NCI-H2196 (cell line): ENCODE measurements around the gene CHST15.
"Not testable (repeated sequence)": the region's sequence is repeated elsewhere in the genome, so short reads cannot be mapped to it uniquely, and the experiment has no call there.

Experiments used
- DNase-seq: peaks from one replicate; lab custom pipeline; 2025; ENCODE audit not compliant: unreplicated experiment; lab: John Stamatoyannopoulos, UW

CHST15 gene

DNA sequence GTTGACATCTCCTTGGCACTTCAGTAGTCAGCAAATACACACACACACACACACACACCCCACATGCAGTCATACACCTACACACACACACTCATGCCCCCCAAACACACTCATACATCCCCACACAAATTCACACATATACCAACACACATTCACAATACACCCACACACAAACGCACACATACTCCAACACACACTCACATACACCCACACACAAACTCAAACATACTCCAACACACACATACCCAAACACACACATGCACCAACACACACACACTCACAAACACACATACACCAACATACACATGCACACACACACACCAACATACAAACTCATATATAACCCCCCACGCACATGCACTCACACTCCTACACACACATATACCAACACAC is 31.4 kb upstream of the CHST15 start:
- DNase-seq, result no peak

DNA sequence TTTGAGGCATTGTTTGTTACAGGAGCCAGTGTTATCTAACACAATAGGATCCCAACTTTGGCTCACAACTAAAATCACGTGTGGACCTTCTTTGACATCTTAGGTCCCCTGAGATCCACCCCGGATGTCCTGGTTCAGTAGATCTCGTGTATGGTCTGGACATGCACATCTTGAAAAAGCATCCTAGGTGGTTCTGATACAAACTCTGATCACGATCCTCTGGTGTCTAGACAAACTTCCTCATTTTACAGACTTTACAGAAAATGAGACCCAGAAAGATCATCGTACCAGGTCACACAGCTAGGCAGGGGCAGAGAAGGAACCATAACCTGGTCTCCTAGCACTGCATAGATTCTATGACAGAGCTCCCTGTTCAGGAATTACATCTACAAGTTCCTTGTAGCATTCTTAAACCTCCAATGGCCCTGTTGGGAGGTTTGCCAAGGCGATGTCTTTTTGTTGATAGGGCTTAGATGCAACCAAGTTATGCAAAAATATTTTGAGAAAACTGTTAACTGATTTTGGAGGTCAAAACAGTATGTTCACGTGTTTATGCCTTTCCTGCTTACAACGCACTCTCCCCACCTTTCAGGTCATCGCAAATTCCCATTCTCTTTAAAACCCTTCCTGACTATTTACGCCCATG is 30.8 kb upstream of the CHST15 start:
- DNase-seq, result no peak

DNA sequence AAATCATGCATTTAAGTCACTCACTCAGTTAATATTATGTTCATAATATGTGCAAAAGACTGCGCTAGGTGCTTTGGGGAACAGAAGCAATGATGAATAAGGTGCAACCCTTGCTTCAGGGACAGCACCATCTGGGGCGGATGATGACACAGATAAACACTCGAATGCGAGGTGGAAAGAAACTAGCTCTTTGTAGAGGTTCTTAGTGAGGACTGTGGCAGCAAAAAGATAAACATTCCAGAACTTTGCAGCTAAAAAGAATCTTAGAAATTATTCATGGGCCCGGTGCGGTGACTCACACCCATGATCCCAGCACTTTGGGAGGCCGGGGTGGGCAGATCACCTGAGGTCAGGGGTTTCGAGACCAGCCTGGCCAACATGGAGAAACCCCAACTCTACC is 29.8 kb upstream of the CHST15 start:
- no peak for DNase-seq

DNA sequence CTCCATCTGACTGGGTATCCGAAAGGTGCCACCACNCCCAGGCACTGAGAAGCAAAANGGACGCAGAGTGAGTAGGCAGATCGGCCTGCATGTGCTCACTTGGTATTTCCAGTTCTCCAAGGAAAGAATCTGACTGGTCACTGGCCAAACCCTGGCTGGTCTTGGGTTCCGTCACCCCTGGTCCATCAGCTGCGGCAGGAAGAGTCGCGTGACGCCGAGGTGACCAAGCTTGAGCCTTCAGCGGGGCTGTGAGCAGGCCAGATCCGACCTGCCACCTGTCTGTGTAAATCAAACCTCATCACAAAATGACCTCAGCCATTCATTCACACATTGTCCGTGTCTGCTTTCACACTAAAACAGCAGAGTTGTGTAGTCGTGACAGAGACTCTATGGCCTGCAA is 28.8 kb upstream of the CHST15 start:
- DNase-seq, result no peak

DNA sequence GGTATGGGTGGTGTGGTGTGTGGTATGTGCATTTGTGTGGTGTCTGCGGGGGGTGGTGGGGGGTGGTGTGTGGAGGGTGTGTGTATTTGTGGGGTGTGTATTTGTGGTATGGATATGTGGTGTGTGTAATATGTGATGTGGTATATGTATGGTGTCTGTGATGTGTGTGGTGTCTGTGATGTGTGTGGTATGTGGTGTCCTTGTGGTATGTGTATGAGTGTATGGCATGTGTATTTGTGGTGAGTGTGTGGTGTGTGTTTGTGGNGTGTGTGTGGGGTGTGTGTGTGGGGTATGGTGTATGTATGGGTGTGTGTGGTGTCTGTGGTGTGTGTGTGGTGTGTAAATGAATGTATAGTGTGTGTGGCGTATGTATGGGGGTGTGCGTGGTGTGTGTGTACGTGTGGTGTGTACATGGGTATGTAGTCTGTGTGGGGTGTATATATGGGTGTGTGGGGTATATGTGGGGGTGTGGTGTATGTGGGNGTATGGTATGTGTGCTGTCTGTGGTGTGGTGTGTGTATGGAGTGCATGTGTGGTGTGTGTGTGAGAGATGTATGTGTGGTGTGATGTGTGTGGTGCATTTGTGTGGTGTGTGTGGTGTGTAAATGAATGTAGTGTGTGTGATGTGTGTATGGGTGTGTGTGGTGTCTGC is 27.1 kb upstream of the CHST15 start:
- no peak for DNase-seq

DNA sequence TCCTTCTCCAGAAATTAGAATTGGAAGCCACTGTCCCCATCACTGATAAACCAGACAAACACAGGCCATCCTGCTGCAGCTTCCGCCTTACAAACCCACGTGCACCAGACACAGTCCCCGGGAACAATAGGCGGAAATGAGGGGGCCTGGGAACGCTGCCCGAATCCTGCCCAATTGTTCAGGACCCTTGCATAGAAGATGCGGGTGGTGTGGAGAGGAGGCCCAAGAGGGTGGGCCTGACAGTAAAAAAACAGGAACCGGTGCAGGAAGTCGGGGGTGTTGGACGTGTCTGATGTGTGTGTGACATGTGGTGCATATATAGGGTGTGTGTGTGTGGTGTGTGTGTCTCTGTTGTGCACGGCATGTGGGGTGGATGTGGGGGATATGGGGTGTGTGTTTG is 26.5 kb upstream of the CHST15 start:
- DNase-seq, result no peak

DNA sequence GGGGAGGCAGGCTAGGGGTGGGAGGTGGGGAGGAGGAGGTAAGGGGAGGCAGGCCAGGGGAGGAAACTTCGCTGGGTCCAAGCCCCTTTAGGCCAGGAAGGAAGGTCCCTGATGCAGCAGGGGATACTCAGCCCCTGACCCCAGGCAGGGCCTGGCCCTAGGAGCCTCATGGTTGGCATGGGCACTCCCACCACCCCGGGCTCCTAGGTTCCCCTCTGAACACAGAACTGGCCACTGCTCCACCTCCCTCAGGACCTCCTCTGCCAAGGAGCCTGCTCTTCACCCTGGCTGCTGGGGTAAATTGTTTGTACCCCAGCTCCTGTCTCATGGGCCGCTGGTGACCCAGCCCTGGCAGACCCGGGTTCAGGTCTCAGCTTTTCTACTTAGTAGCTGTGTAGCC is 25.8 kb upstream of the CHST15 start:
- no peak for DNase-seq

DNA sequence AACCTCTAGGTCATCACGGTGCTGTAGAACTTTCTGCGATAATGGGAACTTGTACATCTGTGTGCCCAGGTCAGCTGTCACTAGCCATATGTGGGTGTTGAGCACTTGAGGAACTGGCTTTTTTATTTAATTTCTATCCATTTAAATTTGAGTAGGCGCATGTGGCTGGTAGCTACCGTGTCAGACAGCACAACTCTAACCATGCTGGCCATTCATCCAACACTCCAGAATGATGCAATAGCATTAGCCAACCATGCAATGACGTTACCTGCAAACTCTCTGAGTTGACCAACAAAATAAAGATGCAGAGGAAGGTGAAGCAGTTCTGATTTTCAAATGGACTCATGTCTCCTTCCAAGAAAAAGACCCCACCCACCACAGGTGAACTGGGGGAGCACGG is 24.4 kb upstream of the CHST15 start:
- no peak for DNase-seq

DNA sequence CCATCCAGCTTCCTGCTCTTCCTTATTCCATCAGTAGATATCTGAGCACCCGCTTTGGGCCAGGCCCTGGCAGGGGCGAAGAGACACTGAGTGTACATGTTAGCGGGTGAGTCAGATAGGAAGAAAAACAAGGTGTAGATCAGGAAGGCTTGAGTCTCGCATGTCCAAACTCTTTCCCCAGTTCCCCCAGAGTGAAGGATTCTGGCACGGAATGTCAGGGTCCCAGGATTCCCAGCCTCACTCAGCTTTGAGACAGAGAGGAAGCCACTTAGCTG is 24.1 kb upstream of the CHST15 start:
- DNase-seq, result no peak

DNA sequence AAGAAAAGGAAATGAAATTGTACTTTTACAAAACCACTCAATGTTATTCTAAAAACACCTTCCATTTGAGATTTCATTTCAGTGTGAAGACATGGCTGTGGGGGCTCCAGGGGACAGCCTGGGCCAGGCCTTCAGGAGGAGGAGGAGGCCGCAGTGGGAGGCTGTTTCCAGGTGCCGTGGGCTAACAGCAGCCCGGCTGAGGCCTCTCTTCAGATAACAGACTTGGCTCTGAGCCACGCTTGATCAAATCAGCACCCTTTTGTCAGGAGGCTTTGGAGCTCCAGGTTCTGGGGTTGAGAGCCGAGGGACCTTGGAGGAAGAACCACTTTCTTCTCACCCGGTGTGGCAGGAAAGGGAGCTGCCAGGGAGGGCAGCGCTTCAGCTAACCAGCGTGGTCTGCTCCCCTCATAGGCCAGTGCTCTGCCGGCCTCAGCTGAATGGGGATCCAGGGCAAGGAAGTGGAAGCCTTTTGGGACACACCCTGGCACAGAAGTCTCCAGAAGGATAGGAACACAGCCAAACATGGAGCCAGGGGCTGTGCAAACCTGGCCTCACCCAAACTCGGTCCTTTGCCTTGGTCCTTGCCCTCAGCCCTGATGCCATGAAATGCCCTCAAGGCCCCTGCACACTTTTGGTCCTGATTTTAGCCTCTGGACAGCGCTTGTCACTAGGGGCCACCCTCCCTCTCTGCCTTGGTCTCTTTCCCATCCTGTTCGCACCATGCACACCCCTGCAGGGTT is 23.5 kb upstream of the CHST15 start:
- DNase-seq, result no peak

DNA sequence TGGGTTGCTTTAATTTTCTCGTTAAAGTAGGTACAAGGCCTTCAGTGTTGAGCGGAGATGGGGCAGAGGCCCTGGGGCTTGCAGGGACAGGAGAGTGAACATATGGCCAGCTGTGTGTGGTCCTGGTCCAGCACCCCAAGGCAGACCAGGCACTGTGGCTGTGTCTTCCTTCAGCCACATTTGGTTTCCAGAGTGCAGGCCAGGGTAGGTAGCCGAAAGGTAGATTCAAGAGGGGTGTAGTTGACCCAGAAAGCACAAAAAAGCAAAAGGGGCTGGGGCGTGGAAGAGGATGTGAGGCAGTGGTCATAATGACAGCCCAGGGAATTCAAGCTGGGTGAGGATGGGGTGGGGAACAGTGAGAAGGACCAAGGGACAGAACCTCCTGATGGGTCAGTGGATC is 21.3 kb upstream of the CHST15 start:
- no peak for DNase-seq

DNA sequence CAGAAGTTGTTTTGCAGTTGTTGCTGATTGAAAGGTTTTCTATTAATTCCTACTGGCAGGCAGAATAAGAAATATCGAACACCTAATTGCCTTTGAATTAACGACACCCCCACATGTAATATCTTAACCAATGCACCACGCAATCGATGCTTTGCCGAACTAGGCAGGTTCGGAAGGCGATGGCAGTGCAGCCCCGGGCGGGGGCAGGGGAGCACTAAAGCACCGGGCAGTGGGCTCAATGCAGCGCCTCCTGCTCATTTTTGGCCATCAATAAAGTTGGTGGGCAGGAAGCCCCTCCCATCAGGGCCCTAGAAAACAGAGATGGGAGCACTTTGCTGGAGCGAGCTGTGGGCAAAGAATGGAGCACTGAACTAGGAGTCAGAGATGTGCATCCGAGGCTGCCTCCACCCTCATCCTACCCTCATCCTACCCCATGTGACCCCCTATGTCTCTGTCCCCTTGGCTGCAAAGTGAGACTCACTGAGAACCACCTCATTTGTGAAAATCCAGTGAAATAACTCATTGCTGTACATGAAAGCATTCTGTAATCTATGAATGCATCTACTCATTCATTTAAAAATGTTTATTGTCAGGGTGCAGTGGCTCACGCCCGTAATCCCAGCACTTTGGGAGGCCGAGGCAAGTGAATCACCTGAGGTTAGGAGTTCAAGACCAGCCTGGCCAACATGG is 19.6 kb upstream of the CHST15 start:
- no peak for DNase-seq

DNA sequence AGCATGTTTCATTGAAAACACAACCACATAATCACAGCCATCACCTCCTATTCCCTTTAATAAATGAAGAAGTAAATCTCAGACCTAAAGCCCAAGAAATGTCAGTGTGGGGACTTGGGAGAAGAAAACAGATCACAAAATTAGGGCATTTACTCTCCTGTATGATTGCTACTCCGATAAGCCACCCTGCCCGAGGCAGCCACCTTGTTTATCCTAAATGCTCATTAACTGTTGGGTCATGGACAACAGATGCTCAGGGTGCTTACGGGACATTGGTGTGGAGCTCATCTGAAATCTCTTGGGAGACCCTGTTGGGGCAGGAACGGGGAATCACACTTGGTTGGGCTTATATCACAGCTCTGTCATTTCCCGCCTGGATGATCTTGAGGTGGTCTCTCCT is 17.5 kb upstream of the CHST15 start:
- DNase-seq, result no peak

DNA sequence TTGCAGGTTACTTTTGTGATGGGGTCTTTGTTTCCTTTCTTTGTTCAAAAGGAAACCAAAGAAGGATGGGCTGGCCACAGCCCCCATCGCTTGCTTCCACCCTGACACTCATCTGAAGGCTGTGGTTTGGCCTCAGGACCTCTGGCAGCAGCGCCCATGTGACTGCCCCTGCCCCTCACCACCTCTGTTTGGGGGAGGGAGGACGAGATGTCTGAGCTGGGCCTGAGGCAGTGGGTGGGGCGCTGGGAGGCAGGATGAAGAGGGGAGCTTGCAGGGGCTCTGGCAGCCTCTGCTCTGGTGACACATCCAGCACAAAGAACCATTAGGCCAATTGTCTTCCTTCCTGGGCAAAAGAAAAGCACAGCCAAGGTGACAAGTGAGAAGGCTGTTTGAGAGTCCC is 15.9 kb upstream of the CHST15 start:
- DNase-seq, result no peak

DNA sequence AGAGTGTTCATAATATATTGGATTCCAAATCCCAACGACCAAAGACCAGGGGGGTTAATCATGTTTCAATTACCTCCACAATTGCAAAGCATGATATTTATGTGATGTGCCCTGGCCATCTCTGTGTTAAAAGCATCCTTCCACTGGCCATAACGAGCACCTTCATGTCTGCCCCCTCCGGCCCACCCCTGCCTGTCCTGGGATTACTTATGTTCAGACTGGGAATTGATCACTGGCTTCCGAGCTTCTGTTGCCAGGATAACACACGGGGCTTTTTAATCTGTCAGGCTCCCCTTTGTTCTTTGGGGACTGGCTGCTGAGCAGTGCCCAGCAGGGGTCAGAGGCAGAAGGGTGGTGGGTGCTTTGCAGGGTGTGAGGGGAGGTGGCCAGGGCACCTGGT is 13.7 kb upstream of the CHST15 start:
- DNase-seq, result no peak

DNA sequence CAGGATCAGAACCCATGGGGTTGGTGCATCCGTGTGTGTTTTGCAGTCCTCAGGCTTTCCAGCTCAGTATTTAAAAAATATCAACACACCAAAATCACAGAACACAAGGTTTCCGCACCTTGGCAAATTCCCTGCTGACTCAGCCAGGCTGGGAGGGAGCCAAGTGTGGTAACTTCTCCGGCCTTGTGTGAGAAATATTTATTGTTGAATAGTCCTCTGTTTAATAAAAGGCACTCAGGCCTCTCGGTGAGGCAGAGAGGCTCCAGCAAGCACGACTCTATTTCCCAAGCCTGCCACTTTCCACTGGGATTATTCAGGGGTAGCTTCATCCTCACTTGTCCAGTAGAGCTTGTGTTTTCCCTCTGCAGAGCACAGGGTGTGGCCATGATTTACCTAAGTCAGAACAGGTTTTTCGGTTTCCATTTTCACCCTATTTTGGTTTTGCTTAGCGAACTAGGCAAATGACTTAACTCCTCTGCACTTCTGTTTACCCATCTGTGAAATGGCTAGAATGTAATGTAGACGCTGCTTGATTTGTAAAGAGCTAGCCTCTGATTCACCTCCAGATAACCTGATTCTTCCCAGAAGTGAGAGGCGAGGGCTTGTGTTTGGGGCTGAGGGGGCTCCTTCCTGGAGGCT is 13.0 kb upstream of the CHST15 start:
- DNase-seq, result peak; percentile 22

DNA sequence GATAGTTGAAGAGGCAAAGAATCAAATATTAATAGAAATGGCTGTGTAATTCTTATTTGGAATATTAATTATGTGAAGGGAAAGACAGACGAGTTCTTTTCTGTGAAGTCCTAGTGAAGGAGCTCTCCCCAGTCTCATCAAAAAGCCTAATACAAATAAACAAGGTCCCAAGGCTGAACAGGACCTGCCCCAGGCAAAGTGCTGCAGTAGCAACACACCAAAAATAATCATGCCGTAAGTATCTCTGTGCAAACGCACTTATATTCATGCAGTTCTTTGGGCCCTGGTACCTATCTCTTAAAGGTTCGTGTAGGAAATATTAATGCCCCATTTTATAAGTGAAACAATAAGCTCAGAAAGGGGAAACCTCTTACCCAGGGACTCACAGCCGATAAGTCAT is 12.2 kb upstream of the CHST15 start:
- no peak for DNase-seq

DNA sequence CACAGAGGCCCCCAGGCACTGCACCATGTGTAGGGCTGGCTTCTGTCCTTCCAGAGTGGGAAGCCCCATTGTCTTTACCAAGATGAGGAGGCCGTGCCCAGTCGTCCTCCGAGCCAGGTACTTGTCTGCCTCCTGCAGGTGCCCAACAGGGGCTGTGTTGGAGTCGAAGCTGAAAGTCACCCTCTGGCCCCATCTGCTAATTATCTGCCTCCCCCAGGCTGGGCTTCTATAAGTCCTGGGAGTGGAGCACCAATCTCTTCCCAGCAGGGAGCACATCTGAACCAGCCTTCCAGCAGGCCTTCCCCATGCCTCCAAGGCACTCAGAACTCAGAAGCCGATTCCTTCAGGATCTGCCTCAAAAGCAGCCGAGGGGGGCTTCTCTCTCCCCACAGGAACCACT is 11.6 kb upstream of the CHST15 start:
- DNase-seq, result no peak

DNA sequence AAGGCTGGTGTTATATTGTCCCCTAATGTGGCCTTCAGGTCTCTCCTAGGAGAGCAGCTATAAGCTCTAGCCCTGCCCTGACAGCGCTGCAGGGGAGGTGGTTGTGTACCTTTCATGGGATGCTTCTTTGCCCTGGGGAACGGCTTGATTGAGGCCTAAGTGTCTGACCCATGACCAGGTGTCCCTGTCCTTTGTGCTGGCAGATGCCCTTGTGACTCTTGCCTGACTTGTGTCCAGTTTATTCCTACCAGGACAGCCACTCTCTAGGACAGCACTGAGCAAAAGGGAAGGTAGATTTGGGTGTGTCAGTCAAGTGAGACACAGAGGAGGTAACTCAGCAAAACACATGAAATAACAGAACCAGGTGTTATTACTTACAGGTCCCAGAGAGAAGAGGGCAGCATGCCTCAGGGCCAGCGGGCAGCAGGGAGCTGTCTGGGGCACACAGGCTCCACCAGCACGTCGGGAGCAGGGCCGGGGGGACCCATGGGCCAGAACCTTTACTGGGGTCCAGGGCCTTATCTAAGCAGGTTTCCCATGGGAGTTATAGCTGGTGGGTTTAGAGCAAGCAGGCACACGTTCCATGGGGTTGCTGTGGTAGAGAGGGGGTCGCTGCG is 10.7 kb upstream of the CHST15 start:
- DNase-seq, result no peak

DNA sequence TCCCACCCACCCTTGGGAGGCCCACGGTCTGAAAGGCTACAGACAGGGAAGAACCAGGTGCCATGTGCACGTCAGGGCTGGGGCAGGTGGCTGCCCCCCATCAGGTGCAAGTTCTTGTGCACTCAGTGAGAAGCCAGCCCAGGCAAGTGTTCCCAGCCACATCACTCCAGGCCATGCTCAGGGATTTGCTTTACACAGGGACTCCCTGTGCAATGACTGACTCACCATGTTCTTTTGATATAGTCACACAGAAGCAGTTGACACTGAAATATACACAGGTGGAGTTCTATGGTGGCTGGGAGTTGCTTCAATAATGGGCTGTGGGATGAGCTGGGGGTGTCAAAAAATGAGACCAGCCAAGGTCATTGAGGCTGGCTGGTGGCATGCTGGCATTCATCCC is 8.0 kb upstream of the CHST15 start:
- no peak for DNase-seq

DNA sequence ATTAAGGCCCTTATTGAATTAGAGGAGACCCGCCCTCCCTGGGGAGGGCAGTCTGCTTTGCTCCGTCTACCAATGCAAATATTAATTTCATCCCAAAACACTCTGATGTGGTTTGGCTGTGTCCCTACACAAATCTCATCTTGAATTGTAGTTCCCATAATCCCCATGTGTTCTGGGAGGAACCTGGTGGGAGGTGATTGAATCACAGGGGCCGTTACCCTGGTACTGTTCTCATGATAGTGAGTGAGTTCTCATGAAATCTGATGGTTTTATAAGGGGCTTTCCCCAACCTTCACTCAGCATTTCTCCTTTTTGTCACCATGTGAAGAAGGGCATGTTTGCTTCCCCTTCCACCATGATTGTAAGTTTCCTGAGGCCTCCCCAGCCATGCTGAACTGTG is 7.3 kb upstream of the CHST15 start:
- not testable (repeated sequence) for DNase-seq
